HG02759 (cell line): ENCODE measurements around the gene SLC25A39.

Source experiments
- ATAC-seq: cut with Tn5 transposase; IDR thresholded peaks from one replicate; pipeline ENCODE4 v1.9.1; 2021; ENCODE audit warnings: mild to moderate bottlenecking, moderate library complexity; ENCODE audit not compliant: unreplicated experiment

SLC25A39 gene

GRCh38 chr17:44280392-44280937 lies 44.2 kb downstream of the SLC25A39 start:
- no peak for ATAC-seq

- peak; percentile 86 for ATAC-seq
These were observed 44.8 kb downstream of the SLC25A39 start for GRCh38 chr17:44279666-44280391.

GRCh38 chr17:44279346-44279665 lies 45.3 kb downstream of the SLC25A39 start:
- ATAC-seq: no peak

- no peak for ATAC-seq
These were observed 46.6 kb downstream of the SLC25A39 start for GRCh38 chr17:44277976-44278375.

GRCh38 chr17:44273607-44274006 lies 51.0 kb downstream of the SLC25A39 start:
- no peak for ATAC-seq

- ATAC-seq: no peak
These were observed 51.7 kb downstream of the SLC25A39 start for GRCh38 chr17:44272954-44273353.

GRCh38 chr17:44272321-44272951 lies 52.2 kb downstream of the SLC25A39 start:
- ATAC-seq: no peak
